IMR-90 (cell line): ENCODE measurements around the gene CADM1. TPM values are rescaled to one million over a fixed set of nuclear protein-coding genes. Genes with fewer than 3 reads are reported as not detected.

ENCODE experiments used
- ATAC-seq: fragments of 200-7000 bp; cut with Tn5 transposase; 2 replicates; pipeline ENCODE4 v1.9.1; 2020; ENCODE audit warnings: low read depth, mild to moderate bottlenecking, moderate library complexity
- BruUV-seq: library from RNA; stranded (reverse); fragments of 400-500 nt; replicated peaks from 2 replicates; lab custom pipeline; 2021; lab: Mats Ljungman, UMichigan
- CTCF ChIA-PET: fragments of 300-600 bp; formaldehyde crosslinking; extraction: SDS; loops from one replicate; lab custom pipeline; 2021; ENCODE audit warnings: antibody characterized with exemption; lab: Yijun Ruan, JAX
- POLR2A ChIA-PET: fragments of 300-600 bp; sonication (Branson Sonifier 250); formaldehyde crosslinking; loops from one replicate; lab custom pipeline; 2022; ENCODE audit warnings: antibody characterized with exemption; ENCODE audit not compliant: unreplicated experiment; lab: Charles Lee
- DNase-seq: peaks from one replicate; pipeline ENCODE4 v3.0.0; 2013
- H2AFZ ChIP-seq: replicated peaks from 2 replicates; pipeline ENCODE3; 2013; ENCODE audit warnings: low read length, mild to moderate bottlenecking; ENCODE audit not compliant: poor library complexity
- H2AK5ac ChIP-seq: 2 replicates; pipeline ENCODE4 v1.6.1; 2013; ENCODE audit warnings: low read depth, low read length, inconsistent platforms
- H2AK9ac ChIP-seq: replicated peaks from 2 replicates; pipeline ENCODE3; 2013; ENCODE audit warnings: mild to moderate bottlenecking, low read depth, low read length, moderate library complexity; ENCODE audit not compliant: poor library complexity
- H2BK120ac ChIP-seq: 2 replicates; pipeline ENCODE4 v1.6.1; 2013; ENCODE audit warnings: low read depth, low read length, inconsistent platforms
- H2BK15ac ChIP-seq: 3 replicates; pipeline ENCODE4 v1.6.1; 2013; ENCODE audit warnings: low read depth, low read length, inconsistent platforms
- H2BK20ac ChIP-seq: 2 replicates; pipeline ENCODE4 v1.6.1; 2013; ENCODE audit warnings: low read depth, mild to moderate bottlenecking, inconsistent platforms, low read length, moderate library complexity
- H2BK5ac ChIP-seq: 2 replicates; pipeline ENCODE4 v1.6.1; 2013; ENCODE audit warnings: mild to moderate bottlenecking, low read depth, low read length, inconsistent platforms; ENCODE audit not compliant: poor library complexity, severe bottlenecking
- H3K14ac ChIP-seq: replicated peaks from 2 replicates; pipeline ENCODE4 v1.6.1; 2013; ENCODE audit warnings: low read depth, low read length, inconsistent platforms
- H3K18ac ChIP-seq: 2 replicates; pipeline ENCODE4 v1.6.1; 2013; ENCODE audit warnings: low read depth, low read length, control low read depth
- H3K23ac ChIP-seq: 2 replicates; pipeline ENCODE4 v1.6.1; 2013; ENCODE audit warnings: low read depth, low read length, inconsistent platforms
- H3K27ac ChIP-seq: 2 replicates; pipeline ENCODE4 v1.5.1; 2013; ENCODE audit warnings: mild to moderate bottlenecking, control low read depth, low read length; ENCODE audit not compliant: insufficient read depth
- H3K27me3 ChIP-seq: 2 replicates; pipeline ENCODE4 v1.6.1; 2013; ENCODE audit warnings: low read length; ENCODE audit not compliant: control insufficient read depth, insufficient read depth
- H3K36me3 ChIP-seq: 2 replicates; pipeline ENCODE4 v1.6.1; 2013; ENCODE audit warnings: low read length, mixed read lengths; ENCODE audit not compliant: control insufficient read depth, insufficient read depth
- H3K4ac ChIP-seq: 2 replicates; pipeline ENCODE4 v1.6.1; 2013; ENCODE audit warnings: low read depth, low read length, inconsistent platforms
- H3K4me1 ChIP-seq: 2 replicates; pipeline ENCODE4 v1.6.1; 2013; ENCODE audit warnings: low read length, mixed read lengths; ENCODE audit not compliant: control insufficient read depth, insufficient read depth
- H3K4me2 ChIP-seq: 2 replicates; pipeline ENCODE4 v1.6.1; 2013; ENCODE audit warnings: low read depth, mild to moderate bottlenecking, control low read depth, low read length, moderate library complexity
- H3K4me3 ChIP-seq: 2 replicates; pipeline ENCODE4 v1.5.1; 2013; ENCODE audit warnings: low read depth, mild to moderate bottlenecking, control low read depth, low read length, moderate library complexity; ENCODE audit not compliant: insufficient read depth
- H3K56ac ChIP-seq: 2 replicates; pipeline ENCODE4 v1.6.1; 2013; ENCODE audit warnings: low read length, inconsistent platforms; ENCODE audit not compliant: insufficient read depth; ENCODE audit errors: extremely low read depth
- H3K79me1 ChIP-seq, 2 experiments: 2 replicates each; pipeline ENCODE4 v1.6.1; 2013; ENCODE audit warnings: low read length in 2 of 2, inconsistent platforms in 1 of 2, low read depth in 1 of 2
- H3K9ac ChIP-seq: 2 replicates; pipeline ENCODE4 v1.6.1; 2013; ENCODE audit warnings: low read depth, low read length, control low read depth
- H3K9me1 ChIP-seq: 2 replicates; pipeline ENCODE4 v1.6.1; 2013; ENCODE audit warnings: low read length, inconsistent platforms; ENCODE audit not compliant: insufficient read depth
- H3K9me3 ChIP-seq: 2 replicates; pipeline ENCODE4 v1.6.1; 2013; ENCODE audit warnings: low read length; ENCODE audit not compliant: control insufficient read depth, insufficient read depth
- H4K20me1 ChIP-seq: 2 replicates; pipeline ENCODE4 v1.6.1; 2013; ENCODE audit warnings: low read length, inconsistent platforms; ENCODE audit not compliant: insufficient read depth
- H4K5ac ChIP-seq: 2 replicates; pipeline ENCODE4 v1.6.1; 2013; ENCODE audit warnings: mild to moderate bottlenecking, low read depth, low read length, control low read depth
- H4K8ac ChIP-seq, 2 experiments: 2 replicates each; pipeline ENCODE4 v1.6.1; 2013; ENCODE audit warnings: low read depth in 2 of 2, low read length in 2 of 2, control low read depth in 1 of 2, inconsistent platforms in 1 of 2
- H4K91ac ChIP-seq: 2 replicates; pipeline ENCODE4 v1.6.1; 2013; ENCODE audit warnings: low read depth, low read length, inconsistent platforms; ENCODE audit not compliant: insufficient read depth
- BHLHE40 ChIP-seq: fragments of 150-350 bp; IDR thresholded peaks from 2 replicates; pipeline ENCODE4 v1.6.1; 2016; ENCODE audit warnings: mild to moderate bottlenecking, low read depth, low read length
- CTCF ChIP-seq: conservative IDR thresholded peaks from 2 replicates; pipeline ENCODE4 v1.5.1; 2012; ENCODE audit warnings: mild to moderate bottlenecking, low read depth, low read length, improper control_type of control experiment
- RCOR1 ChIP-seq: IDR thresholded peaks from 2 replicates; pipeline ENCODE4 v1.6.1; 2012; ENCODE audit warnings: mild to moderate bottlenecking, low read length, improper control_type of control experiment; ENCODE audit not compliant: insufficient replicate concordance
- USF2 ChIP-seq: fragments of 150-350 bp; IDR thresholded peaks from 2 replicates; pipeline ENCODE4 v1.6.1; 2017; ENCODE audit warnings: mild to moderate bottlenecking, antibody characterized with exemption, low read length, low read depth
- WGBS, 2 experiments: methylation state at CpG; one replicate each; pipeline versions ENCODE4 v1.1.5 to v1.1.7; 2013; ENCODE audit warnings: missing lambda C conversion rate in 2 of 2; ENCODE audit not compliant: insufficient read length in 1 of 2; ENCODE audit errors: extremely low coverage in 2 of 2; 5-methylcytosine and 5-hydroxymethylcytosine counted together
- dilution Hi-C: fragments of 300-500 bp; cut with HindIII; formaldehyde crosslinking; loops from one replicate; pipeline ENCODE4 v1.14.3; 2018; ENCODE audit warnings: low sequenced_read_pairs; ENCODE audit not compliant: unreplicated experiment
- in situ Hi-C: fragments of 300-500 bp; cut with MboI; formaldehyde crosslinking; loops from 3 replicates; pipeline ENCODE4 v1.14.3; 2019; ENCODE audit warnings: low sequenced_read_pairs, inconsistent platforms, mixed read lengths
- intact Hi-C: fragments of 100-400 bp; cut with micrococcal nuclease; formaldehyde crosslinking; loops from 2 replicates; pipeline ENCODE4 v1.10.0; 2022
- polyA plus RNA-seq, 3 experiments: library from polyadenylated mRNA; depleted of rRNA; stranded (reverse); fragments of >200 nt; gene quantifications; 2 replicates each; pipeline ENCODE4 v1.2.3, GENCODE V29; 2012; ENCODE audit warnings: low replicate concordance in 1 of 3
- total RNA-seq: library from RNA; depleted of rRNA; stranded (reverse); fragments of >200 nt; gene quantifications from 2 replicates; pipeline ENCODE4 v1.2.3, GENCODE V29; 2012

CADM1 gene
- total and polyA plus RNA-seq, 2 of the 4 experiments (the other 2 are of a cell fraction) = 28.8 to 77.1 TPM

- H4K20me1 ChIP-seq = no peaks in the 10 kb centered on the region
- H3K36me3 ChIP-seq = no peaks in the 10 kb centered on the region
- H2AFZ ChIP-seq = no peak overlapping the region
- H3K14ac ChIP-seq = no peak overlapping the region
- no CpG with 5 or more reads among the region's 1 CpG for WGBS, 2 experiments
- in situ Hi-C loops = no loop called here
- H3K4me3 ChIP-seq = no peak overlapping the region
- no peak overlapping the region for H3K23ac ChIP-seq
- intact Hi-C loops = no loop called here
- H3K4me1 ChIP-seq = peaks cover 4% of the 10 kb centered on the region; the same call in 1 of the 2 replicates
- no peaks in the 10 kb centered on the region; the same call in 1 of the 2 replicates for H3K9me1 ChIP-seq
- no peak overlapping the region for H2AK9ac ChIP-seq
- TF ChIP-seq RCOR1 = no peak
- TF ChIP-seq BHLHE40 = no peak
- no peak for TF ChIP-seq CTCF
- TF ChIP-seq USF2 = no peak
- no peak overlapping the region for H2BK15ac ChIP-seq
- ATAC-seq = no peak
- no peaks in the 10 kb centered on the region; a peak in 1 of 4 replicates for H3K79me1 ChIP-seq
- H3K4ac ChIP-seq = no peak overlapping the region
- CTCF ChIA-PET = interaction anchor here (0.6 kb wide), 1 partner anchor 21 kb away, joined by 3 read pairs; no protein-coding TSS in a partner anchor
- no peak overlapping the region for H2BK120ac ChIP-seq
- H3K18ac ChIP-seq = no peak overlapping the region
- no peaks in the 10 kb centered on the region for H3K9me3 ChIP-seq
- H3K56ac ChIP-seq = no peak overlapping the region
- H3K27me3 ChIP-seq = no peaks in the 10 kb centered on the region
- BruUV-seq = no TSS peak
- no peak overlapping the region for H2BK5ac ChIP-seq
- no peak overlapping the region for H3K9ac ChIP-seq
- no peak overlapping the region for H4K5ac ChIP-seq
- POLR2A ChIA-PET = interaction anchor here (1.4 kb wide), 1 partner anchor 10 kb away, joined by 4 read pairs; no protein-coding TSS in a partner anchor
- H4K91ac ChIP-seq = no peak overlapping the region
- no peak overlapping the region for H3K4me2 ChIP-seq
- H3K27ac ChIP-seq = no peak overlapping the region
- no peak for DNase-seq
- no peak overlapping the region for H2BK20ac ChIP-seq
- dilution Hi-C loops = no loop called here
- H2AK5ac ChIP-seq = no peak overlapping the region
- H4K8ac ChIP-seq = no peak overlapping the region
These were observed 213.7 kb downstream of the CADM1 start for GRCh38 chr11:115290479-115290878.
